Spinal cord (tissue), 10 donors: ENCODE results near the gene HOXA1. TPM values are rescaled to one million over a fixed set of nuclear protein-coding genes. Genes with fewer than 3 reads are reported as not detected.
A peak's percentile ranks its signal among the peaks of the same experiment; 100 is the strongest.

Experiments
- DNase-seq, 6 donors: peaks; one replicate each; pipeline versions ENCODE4 v3.0.0 to v3.0.0-alpha.2; 2013 to 2015; ENCODE audit warnings: low spot score in 6 of 6, low read depth in 4 of 6
- H3K27ac ChIP-seq: one replicate; pipeline ENCODE4 v1.5.1; 2013; ENCODE audit warnings: low read depth, low read length, control low read depth
- H3K27me3 ChIP-seq: one replicate; pipeline ENCODE4 v1.6.1; 2013; ENCODE audit warnings: low read length; ENCODE audit not compliant: control insufficient read depth, insufficient read depth
- H3K36me3 ChIP-seq: one replicate; pipeline ENCODE4 v1.6.1; 2013; ENCODE audit warnings: low read length; ENCODE audit not compliant: control insufficient read depth, insufficient read depth
- H3K4me1 ChIP-seq: one replicate; pipeline ENCODE4 v1.6.1; 2013; ENCODE audit warnings: low read length; ENCODE audit not compliant: control insufficient read depth, insufficient read depth
- H3K4me3 ChIP-seq: one replicate; pipeline ENCODE4 v1.5.1; 2013; ENCODE audit warnings: low read depth, low read length, control low read depth
- H3K9me3 ChIP-seq: one replicate; pipeline ENCODE4 v1.6.1; 2013; ENCODE audit warnings: low read length; ENCODE audit not compliant: control insufficient read depth, insufficient read depth
- WGBS: methylation state at CpG from one replicate; pipeline ENCODE4 v1.1.5; 2013; ENCODE audit warnings: missing lambda C conversion rate; ENCODE audit not compliant: insufficient coverage; 5-methylcytosine and 5-hydroxymethylcytosine counted together
- polyA plus RNA-seq, 2 donors: library from polyadenylated mRNA; unstranded; fragments of 120-200 nt; gene quantifications; one replicate each; pipeline ENCODE4 v1.2.1, GENCODE V29; 2013; ENCODE audit not compliant: insufficient read length in 2 of 2
- total RNA-seq, 2 donors: library from RNA; depleted of rRNA in 1 of 2; stranded (reverse); fragments of 120-200 nt in 1 of 2; fragments of >200 nt in 1 of 2; gene quantifications; one replicate each; pipeline versions ENCODE4 v1.2.3 to v1.2.4, GENCODE V29; 2013 to 2014
- donor health status: healthy.

Gene HOXA1
- total and polyA plus RNA-seq, 4 donors: 1.2 to 3.9 (median 2.3) TPM

DNA sequence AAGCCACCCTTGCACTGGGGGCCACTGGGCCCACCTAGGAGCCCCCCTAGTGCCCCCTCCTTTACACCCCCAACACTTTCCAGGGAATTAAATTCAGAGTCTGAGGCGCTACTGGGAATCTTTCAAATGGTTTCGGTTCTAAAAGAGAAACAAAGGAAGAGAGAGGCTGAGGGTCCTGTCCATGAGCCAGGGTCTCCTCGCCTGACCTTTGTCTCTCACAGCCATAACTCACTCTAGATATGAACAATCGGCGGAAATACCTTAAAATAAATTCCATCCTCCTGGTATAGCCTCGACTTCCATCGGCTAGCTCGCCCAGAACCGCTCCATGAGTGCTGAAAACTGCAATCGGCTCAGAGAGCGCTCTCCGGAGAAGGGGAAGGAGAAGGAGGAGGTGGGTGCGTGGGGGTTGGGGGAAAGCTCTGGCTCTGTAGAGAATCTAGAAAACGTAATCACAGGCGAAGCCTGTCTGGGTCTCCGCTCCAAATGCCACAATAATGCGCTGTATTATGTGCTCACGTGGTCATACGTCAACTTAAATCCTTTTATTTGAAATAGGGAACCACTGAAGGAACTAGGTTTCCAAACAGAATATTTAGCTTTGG lies 22.2 kb upstream of the HOXA1 start:
- DNase-seq: peak in 1 of 6 donors; percentile 84
- H3K27me3 ChIP-seq: peaks cover 11% of the 10 kb centered on the region
- peaks cover 30% of the 10 kb centered on the region for H3K36me3 ChIP-seq
- H3K9me3 ChIP-seq: no peaks in the 10 kb centered on the region
- H3K4me3 ChIP-seq: peak overlapping the region; percentile 65
- WGBS: 41% methylated on average over 4 of the region's 19 CpGs
- peak overlapping the region; percentile 98 for H3K27ac ChIP-seq
- peaks cover 67% of the 10 kb centered on the region for H3K4me1 ChIP-seq

GRCh38 chr7:27116962-27117886 lies 21.4 kb upstream of the HOXA1 start:
- Histone ChIP-seq H3K27me3 (peaks cover 11% of the 10 kb centered on the region), H3K27ac (peak overlapping the region; percentile 98), H3K9me3 (no peaks in the 10 kb centered on the region), H3K36me3 (peaks cover 26% of the 10 kb centered on the region), H3K4me1 (peaks cover 60% of the 10 kb centered on the region), H3K4me3 (peak overlapping the region; percentile 65)
- DNase-seq: peak in 1 of 6 donors; percentile 74
- 16% methylated on average over 11 of the region's 12 CpGs for WGBS

GRCh38 chr7:27116031-27116961 lies 20.5 kb upstream of the HOXA1 start:
- Histone ChIP-seq H3K36me3 (peaks cover 22% of the 10 kb centered on the region), H3K27ac (peak overlapping the region; percentile 98), H3K9me3 (no peaks in the 10 kb centered on the region), H3K4me1 (peaks cover 56% of the 10 kb centered on the region), H3K27me3 (peaks cover 11% of the 10 kb centered on the region), H3K4me3 (peak overlapping the region; percentile 65)
- 26% methylated on average over 7 of the region's 20 CpGs for WGBS
- peak in 1 of 6 donors; percentile 88 for DNase-seq

- Histone ChIP-seq H3K27ac (peak overlapping the region; percentile 98), H3K4me1 (peaks cover 58% of the 10 kb centered on the region), H3K9me3 (no peaks in the 10 kb centered on the region), H3K27me3 (peaks cover 9% of the 10 kb centered on the region), H3K4me3 (peak overlapping the region; percentile 65), H3K36me3 (peaks cover 23% of the 10 kb centered on the region)
- DNase-seq: peak in 2 of 6 donors; percentile 74 to 90
- WGBS: 10% methylated on average over 31 of the region's 45 CpGs
Observed at GRCh38 chr7:27115221-27116026, 19.6 kb upstream of the HOXA1 start.

DNA sequence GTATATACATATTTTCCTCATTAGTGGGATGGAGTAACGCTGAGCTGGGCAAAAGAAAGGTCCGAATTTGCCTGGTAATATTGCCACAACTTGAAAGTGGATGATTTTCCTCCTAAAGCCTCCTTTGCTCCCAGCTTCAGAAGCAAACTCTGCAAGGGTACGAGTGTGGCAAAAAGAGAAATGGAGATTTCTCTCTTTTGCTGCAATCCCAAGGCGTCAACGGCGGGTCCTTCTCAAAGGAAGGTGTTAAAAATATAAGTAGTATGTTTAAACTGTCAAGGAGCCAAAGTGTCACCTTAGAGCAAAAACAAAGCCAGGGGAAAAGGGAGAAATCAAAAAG lies 19.1 kb upstream of the HOXA1 start:
- Histone ChIP-seq H3K9me3 (no peaks in the 10 kb centered on the region), H3K27ac (peak overlapping the region; percentile 98), H3K36me3 (peaks cover 28% of the 10 kb centered on the region), H3K27me3 (peaks cover 9% of the 10 kb centered on the region), H3K4me3 (peak overlapping the region; percentile 65), H3K4me1 (peaks cover 58% of the 10 kb centered on the region)
- 16% methylated on average over 4 of the region's 6 CpGs for WGBS
- DNase-seq: no peak

DNA sequence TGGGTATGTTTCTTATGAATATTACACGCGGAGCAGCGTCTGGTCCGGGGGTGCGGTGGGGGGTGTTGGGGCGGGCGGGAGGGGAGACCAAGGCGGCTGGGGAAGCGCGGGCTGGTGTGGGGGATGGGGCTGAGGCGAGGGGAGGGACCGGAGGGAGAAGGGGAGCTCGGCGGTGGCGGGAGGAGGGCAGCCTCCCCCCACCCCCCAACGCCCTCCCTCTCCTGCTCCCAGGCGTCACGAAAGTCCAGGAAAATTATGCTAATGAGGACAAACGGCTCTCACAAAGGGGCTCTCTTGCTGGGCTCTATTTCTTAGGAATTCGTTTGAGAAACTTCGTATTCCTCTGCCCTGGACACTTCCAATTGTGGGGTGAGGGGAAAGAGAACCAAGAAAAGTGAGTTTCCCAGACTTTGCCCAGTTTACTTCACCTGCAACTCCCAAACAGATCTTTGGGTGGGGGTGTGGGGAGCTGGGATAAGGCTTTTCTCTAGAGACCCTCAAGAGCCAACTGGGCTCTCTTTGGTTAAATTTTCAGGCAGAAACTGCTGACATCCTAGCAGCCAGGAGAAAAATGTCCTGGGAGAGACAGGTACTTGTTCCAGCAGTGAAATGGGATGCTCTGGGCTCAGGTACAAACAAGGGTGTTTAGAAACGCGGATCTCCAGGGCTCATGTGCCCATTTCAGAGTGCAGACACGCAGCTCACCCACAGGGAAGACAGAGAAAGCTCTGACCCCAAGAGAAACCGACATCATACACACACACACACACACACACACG lies 18.4 kb upstream of the HOXA1 start:
- H3K4me1 ChIP-seq: peaks cover 61% of the 10 kb centered on the region
- WGBS: 20% methylated on average over 1 of the region's 26 CpGs
- H3K9me3 ChIP-seq: no peaks in the 10 kb centered on the region
- H3K4me3 ChIP-seq: peak overlapping the region; percentile 65
- peak in 2 of 6 donors; percentile 73 to 85 for DNase-seq
- H3K36me3 ChIP-seq: peaks cover 29% of the 10 kb centered on the region
- H3K27ac ChIP-seq: peak overlapping the region; percentile 98
- H3K27me3 ChIP-seq: peaks cover 9% of the 10 kb centered on the region

DNA sequence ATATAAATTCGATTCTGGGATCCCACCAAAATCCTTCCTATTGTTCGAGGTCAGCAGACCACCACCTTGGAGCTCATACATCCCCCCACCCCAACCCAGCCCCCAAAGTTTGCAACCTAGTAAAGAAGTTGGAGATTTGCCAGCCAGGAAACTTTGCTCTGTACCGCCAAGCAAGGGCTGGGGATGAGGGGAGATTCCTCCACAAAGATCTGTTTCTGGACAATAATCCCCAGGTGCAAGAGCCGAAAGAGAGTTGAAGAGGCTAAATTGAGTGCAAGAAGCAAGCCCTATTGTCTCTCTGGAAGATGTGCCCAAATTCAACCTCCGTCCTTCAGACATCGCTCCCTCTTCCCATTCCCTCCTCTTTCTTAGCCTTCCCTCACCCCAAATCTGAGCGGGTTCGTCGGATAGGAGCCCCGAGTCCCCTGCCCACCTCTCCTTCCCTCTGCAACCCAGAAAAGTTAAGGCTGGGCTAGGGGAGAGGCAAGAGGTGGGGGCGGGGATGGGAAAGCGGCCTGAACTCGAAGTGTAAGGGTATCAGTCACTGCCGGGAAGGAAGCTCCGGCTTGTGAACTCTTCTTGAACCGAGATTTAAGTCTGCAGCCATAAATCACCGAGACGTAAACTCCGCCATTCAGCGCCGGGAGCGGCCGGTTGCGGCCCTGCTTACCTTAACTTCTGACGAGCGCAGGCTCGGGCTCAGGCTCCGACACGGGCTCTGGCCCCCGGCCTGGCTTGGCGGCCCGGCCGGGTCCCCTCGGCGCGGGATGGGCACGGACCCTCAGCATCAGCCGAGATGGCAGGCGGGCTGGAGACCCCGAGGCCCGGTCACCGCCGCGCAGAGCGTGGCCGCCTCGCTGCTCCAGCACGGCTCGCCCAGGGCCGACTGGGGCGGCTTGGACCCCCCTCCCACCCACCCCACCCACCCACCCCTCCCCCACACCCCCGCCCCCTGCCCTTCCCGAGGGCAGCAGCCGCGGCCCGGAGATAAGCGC lies 17.5 kb upstream of the HOXA1 start:
- no peaks in the 10 kb centered on the region for H3K9me3 ChIP-seq
- peak in 3 of 6 donors; percentile 2 to 91 (median 81) for DNase-seq
- peaks cover 62% of the 10 kb centered on the region for H3K4me1 ChIP-seq
- 5% methylated on average over 32 of the region's 57 CpGs for WGBS
- H3K27me3 ChIP-seq: peaks cover 6% of the 10 kb centered on the region
- H3K27ac ChIP-seq: peak overlapping the region; percentile 98
- H3K36me3 ChIP-seq: peaks cover 31% of the 10 kb centered on the region
- H3K4me3 ChIP-seq: peak overlapping the region; percentile 65
